Gastroesophageal sphincter (tissue), 3 donors: ENCODE measurements around the gene ODC1.

ENCODE experiments used
- CTCF ChIP-seq, 4 experiments: fragments of 200-600 bp in 2 of 4; fragments of 450-650 bp in 2 of 4; sonication (generic) in 1 of 4; IDR thresholded peaks; one replicate each; pipeline ENCODE4 v1.5.1; 2017 to 2019; ENCODE audit warnings: antibody characterized with exemption in 4 of 4, mild to moderate bottlenecking in 2 of 4, moderate library complexity in 2 of 4
- EP300 ChIP-seq: sonication (generic); formaldehyde crosslinking; IDR thresholded peaks from one replicate; pipeline ENCODE4 v1.6.1; 2017; ENCODE audit warnings: antibody characterized with exemption, mild to moderate bottlenecking
- POLR2A ChIP-seq, 2 donors: fragments of 450-650 bp; IDR thresholded peaks; one replicate each; pipeline ENCODE4 v1.6.1; 2017; ENCODE audit warnings: antibody characterized with exemption in 2 of 2, mild to moderate bottlenecking in 2 of 2, moderate library complexity in 1 of 2
- POLR2AphosphoS5 ChIP-seq: sonication (generic); formaldehyde crosslinking; IDR thresholded peaks from one replicate; pipeline ENCODE4 v1.6.1; 2017; ENCODE audit warnings: antibody characterized with exemption

- TF ChIP-seq CTCF (IDR thresholded peaks at IDR 0.05) (no peak), EP300 (no peak), POLR2A (IDR thresholded peaks at IDR 0.05) (no peak), POLR2AphosphoS5 (no peak)
Measured at GRCh38 chr2:10417551-10418335, 30.4 kb downstream of the ODC1 start.
